HepG2 (cell line): ENCODE data around the gene POLE3. TPM values are rescaled to one million over a fixed set of nuclear protein-coding genes. Genes with fewer than 3 reads are reported as not detected.

Experiments used
- DNMT3B ChIP-seq: conservative IDR thresholded peaks from 2 replicates; pipeline ENCODE4 v1.6.1; 2016; ENCODE audit warnings: missing biosample characterization, control low read depth
- DRAP1 ChIP-seq: IDR thresholded peaks from 2 replicates; pipeline ENCODE4 v1.6.1; 2016; ENCODE audit warnings: missing genetic modification reagents, missing compliant biosample characterization
- ETV5 ChIP-seq: IDR thresholded peaks from 2 replicates; pipeline ENCODE4 v1.6.1; 2018; ENCODE audit warnings: missing biosample characterization, missing genetic modification reagents, inconsistent platforms, borderline replicate concordance
- FOXM1 ChIP-seq: sonication (generic); formaldehyde crosslinking; IDR thresholded peaks from 2 replicates; pipeline ENCODE4 v1.5.0; 2020; ENCODE audit warnings: missing genetic modification reagents
- NAIF1 ChIP-seq: sonication (generic); formaldehyde crosslinking; IDR thresholded peaks from 2 replicates; pipeline ENCODE4 v1.5.0; 2020; ENCODE audit warnings: mild to moderate bottlenecking, missing genetic modification reagents, borderline replicate concordance
- NCOA1 ChIP-seq: sonication (generic); formaldehyde crosslinking; IDR thresholded peaks from 2 replicates; pipeline ENCODE4 v1.9.0; 2021; ENCODE audit warnings: missing genetic modification reagents
- SAP130 ChIP-seq: IDR thresholded peaks from 2 replicates; pipeline ENCODE4 v1.6.1; 2016; ENCODE audit warnings: low read depth
- SCMH1 ChIP-seq: sonication (generic); formaldehyde crosslinking; IDR thresholded peaks from 2 replicates; pipeline ENCODE4 v1.9.0; 2021; ENCODE audit warnings: missing genetic modification reagents, mild to moderate bottlenecking, borderline replicate concordance
- SP140L ChIP-seq: sonication (generic); formaldehyde crosslinking; IDR thresholded peaks from 2 replicates; pipeline ENCODE4 v1.4.0; 2020; ENCODE audit warnings: missing genetic modification reagents, borderline replicate concordance
- SRSF4 ChIP-seq: fragments of 200-400 bp; formaldehyde crosslinking; IDR thresholded peaks from one replicate; pipeline ENCODE4 v1.6.1; 2018; ENCODE audit warnings: mild to moderate bottlenecking, low read depth, low read length, moderate library complexity; ENCODE audit not compliant: poor library complexity, severe bottlenecking
- SSRP1 ChIP-seq: IDR thresholded peaks from 2 replicates; pipeline ENCODE4 v1.6.1; 2016; ENCODE audit warnings: control low read depth
- STAG1 ChIP-seq: sonication (generic); formaldehyde crosslinking; IDR thresholded peaks from 2 replicates; pipeline ENCODE4 v1.4.0; 2020; ENCODE audit warnings: missing genetic modification reagents
- ZNF124 ChIP-seq: sonication (generic); formaldehyde crosslinking; IDR thresholded peaks from 2 replicates; pipeline ENCODE4 v1.4.0; 2020; ENCODE audit warnings: missing genetic modification reagents
- ZNF350 ChIP-seq: sonication (generic); formaldehyde crosslinking; IDR thresholded peaks from 2 replicates; pipeline ENCODE4 v1.4.0; 2020; ENCODE audit warnings: mild to moderate bottlenecking, low read depth, missing genetic modification reagents, borderline replicate concordance
- ZNF567 ChIP-seq: sonication (generic); formaldehyde crosslinking; IDR thresholded peaks from 2 replicates; pipeline ENCODE4 v1.8.1; 2023; ENCODE audit warnings: mild to moderate bottlenecking, missing genetic modification reagents, borderline replicate concordance
- ZNF652 ChIP-seq: IDR thresholded peaks from 2 replicates; pipeline ENCODE4 v1.6.1; 2016; ENCODE audit warnings: low read depth, borderline replicate concordance
- ZNF674 ChIP-seq: sonication (generic); formaldehyde crosslinking; IDR thresholded peaks from 2 replicates; pipeline ENCODE4 v1.5.0; 2020; ENCODE audit warnings: low read depth, mild to moderate bottlenecking, missing genetic modification reagents
- ZNF777 ChIP-seq: sonication (generic); formaldehyde crosslinking; IDR thresholded peaks from 2 replicates; pipeline ENCODE4 v1.4.0; 2020; ENCODE audit warnings: missing genetic modification reagents
- ZNF850 ChIP-seq: sonication (generic); formaldehyde crosslinking; conservative IDR thresholded peaks from 2 replicates; pipeline ENCODE4 v1.9.0; 2021; ENCODE audit warnings: mild to moderate bottlenecking, missing genetic modification reagents
- polyA plus RNA-seq, 8 experiments: library from polyadenylated mRNA; depleted of rRNA in 3 of 8; stranded (reverse) in 7 of 8; unstranded in 1 of 8; fragments of >200 nt; fragmentation: Illumina TruSeq in 4 of 8; extraction: Trizol in 4 of 8; gene quantifications; 2 replicates each; pipeline versions ENCODE4 v1.2.1 to v1.2.3, GENCODE V29; 2011 to 2016; ENCODE audit warnings: low read depth in 4 of 8, missing spikeins in 1 of 8, mixed read lengths in 1 of 8; ENCODE audit not compliant: insufficient read depth in 1 of 8
- total RNA-seq, 5 experiments: library from RNA; depleted of rRNA; stranded (reverse); fragments of >200 nt; fragmentation: Illumina TruSeq; extraction: Trizol; gene quantifications; 2 replicates each; pipeline ENCODE4 v1.2.3, GENCODE V29; 2016; ENCODE audit warnings: low read depth in 1 of 5
- TF ChIP-seq, protein P1 (sequence below): sonication (generic); formaldehyde crosslinking; IDR thresholded peaks from 2 replicates; pipeline ENCODE4 v1.5.0; 2020; ENCODE audit warnings: missing genetic modification reagents
- TF ChIP-seq, protein P2 (sequence below): sonication (generic); formaldehyde crosslinking; IDR thresholded peaks from 2 replicates; pipeline ENCODE4 v1.5.1; 2020; ENCODE audit warnings: mild to moderate bottlenecking, missing genetic modification reagents, borderline replicate concordance

The POLE3 gene
- total and polyA plus RNA-seq, 2 of the 13 experiments (the other 11 are each of a cell fraction or from before 2014, with no cell fraction given): 36.0 to 77.2 TPM

- TF ChIP-seq ZNF850 (CRISPR knock-in tag) (no peak), ZNF652 (CRISPR knock-in tag) (no peak), ZNF567 (CRISPR knock-in tag) (no peak; the same call in 1 of the 2 replicates), DNMT3B (CRISPR knock-in tag) (peak; percentile 82; the same call in 1 of the 2 replicates), ZNF674 (CRISPR knock-in tag) (no peak), SSRP1 (no peak), ETV5 (CRISPR knock-in tag) (peak; percentile 46; the same call in 1 of the 2 replicates), ZNF777 (CRISPR knock-in tag) (no peak), DRAP1 (CRISPR knock-in tag) (0 out of 2 replicates have a peak, but pooled peaks have one; percentile 54), SAP130 (CRISPR knock-in tag) (peak; percentile 97), ZNF350 (peak; percentile 96), SCMH1 (CRISPR knock-in tag) (no peak), SP140L (no peak), SRSF4 (no peak), STAG1 (peak; percentile 24; the same call in 1 of the 2 replicates), NAIF1 (CRISPR knock-in tag) (peak; percentile 88; the same call in 1 of the 2 replicates), FOXM1 (no peak), ZNF124 (CRISPR knock-in tag) (0 out of 2 replicates have a peak, but pooled peaks have one; percentile 69), NCOA1 (CRISPR knock-in tag) (peak; percentile 78; the same call in 1 of the 2 replicates)
- TF ChIP-seq, protein P1, sequence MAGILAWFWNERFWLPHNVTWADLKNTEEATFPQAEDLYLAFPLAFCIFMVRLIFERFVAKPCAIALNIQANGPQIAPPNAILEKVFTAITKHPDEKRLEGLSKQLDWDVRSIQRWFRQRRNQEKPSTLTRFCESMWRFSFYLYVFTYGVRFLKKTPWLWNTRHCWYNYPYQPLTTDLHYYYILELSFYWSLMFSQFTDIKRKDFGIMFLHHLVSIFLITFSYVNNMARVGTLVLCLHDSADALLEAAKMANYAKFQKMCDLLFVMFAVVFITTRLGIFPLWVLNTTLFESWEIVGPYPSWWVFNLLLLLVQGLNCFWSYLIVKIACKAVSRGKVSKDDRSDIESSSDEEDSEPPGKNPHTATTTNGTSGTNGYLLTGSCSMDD (CRISPR knock-in tag): no peak
- TF ChIP-seq, protein P2, sequence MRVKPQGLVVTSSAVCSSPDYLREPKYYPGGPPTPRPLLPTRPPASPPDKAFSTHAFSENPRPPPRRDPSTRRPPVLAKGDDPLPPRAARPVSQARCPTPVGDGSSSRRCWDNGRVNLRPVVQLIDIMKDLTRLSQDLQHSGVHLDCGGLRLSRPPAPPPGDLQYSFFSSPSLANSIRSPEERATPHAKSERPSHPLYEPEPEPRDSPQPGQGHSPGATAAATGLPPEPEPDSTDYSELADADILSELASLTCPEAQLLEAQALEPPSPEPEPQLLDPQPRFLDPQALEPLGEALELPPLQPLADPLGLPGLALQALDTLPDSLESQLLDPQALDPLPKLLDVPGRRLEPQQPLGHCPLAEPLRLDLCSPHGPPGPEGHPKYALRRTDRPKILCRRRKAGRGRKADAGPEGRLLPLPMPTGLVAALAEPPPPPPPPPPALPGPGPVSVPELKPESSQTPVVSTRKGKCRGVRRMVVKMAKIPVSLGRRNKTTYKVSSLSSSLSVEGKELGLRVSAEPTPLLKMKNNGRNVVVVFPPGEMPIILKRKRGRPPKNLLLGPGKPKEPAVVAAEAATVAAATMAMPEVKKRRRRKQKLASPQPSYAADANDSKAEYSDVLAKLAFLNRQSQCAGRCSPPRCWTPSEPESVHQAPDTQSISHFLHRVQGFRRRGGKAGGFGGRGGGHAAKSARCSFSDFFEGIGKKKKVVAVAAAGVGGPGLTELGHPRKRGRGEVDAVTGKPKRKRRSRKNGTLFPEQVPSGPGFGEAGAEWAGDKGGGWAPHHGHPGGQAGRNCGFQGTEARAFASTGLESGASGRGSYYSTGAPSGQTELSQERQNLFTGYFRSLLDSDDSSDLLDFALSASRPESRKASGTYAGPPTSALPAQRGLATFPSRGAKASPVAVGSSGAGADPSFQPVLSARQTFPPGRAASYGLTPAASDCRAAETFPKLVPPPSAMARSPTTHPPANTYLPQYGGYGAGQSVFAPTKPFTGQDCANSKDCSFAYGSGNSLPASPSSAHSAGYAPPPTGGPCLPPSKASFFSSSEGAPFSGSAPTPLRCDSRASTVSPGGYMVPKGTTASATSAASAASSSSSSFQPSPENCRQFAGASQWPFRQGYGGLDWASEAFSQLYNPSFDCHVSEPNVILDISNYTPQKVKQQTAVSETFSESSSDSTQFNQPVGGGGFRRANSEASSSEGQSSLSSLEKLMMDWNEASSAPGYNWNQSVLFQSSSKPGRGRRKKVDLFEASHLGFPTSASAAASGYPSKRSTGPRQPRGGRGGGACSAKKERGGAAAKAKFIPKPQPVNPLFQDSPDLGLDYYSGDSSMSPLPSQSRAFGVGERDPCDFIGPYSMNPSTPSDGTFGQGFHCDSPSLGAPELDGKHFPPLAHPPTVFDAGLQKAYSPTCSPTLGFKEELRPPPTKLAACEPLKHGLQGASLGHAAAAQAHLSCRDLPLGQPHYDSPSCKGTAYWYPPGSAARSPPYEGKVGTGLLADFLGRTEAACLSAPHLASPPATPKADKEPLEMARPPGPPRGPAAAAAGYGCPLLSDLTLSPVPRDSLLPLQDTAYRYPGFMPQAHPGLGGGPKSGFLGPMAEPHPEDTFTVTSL: no peak; the same call in 1 of the 2 replicates
These were observed at the start of gene POLE3, which contains the start of gene C9orf43 (continued) for GRCh38 chr9:113410207-113410864.
